ENCODE results near the gene WDR18. TPM values are rescaled to one million over a fixed set of nuclear protein-coding genes. Genes with fewer than 3 reads are reported as not detected.

The WDR18 gene
- 94.7 and 101 TPM in 2 replicates for total RNA-seq (2021)
- long read RNA-seq, transcript WDR18-202 (10 exons, 1,608 nt): major isoform, 1,205 of 1,316 reads
- long read RNA-seq, transcript WDR18-204 (9 exons, 1,465 nt): minor isoform, 12 of 1,316 reads
- long read RNA-seq, partial matches to known transcripts: 10 of 1,316 reads
- long read RNA-seq, other reads (novel, unspliced or antisense): 87 of 1,316 reads

- peak within 1 kb of the TSS; percentile 91 for H3K9ac ChIP-seq (ENCODE audit: extremely low read depth, insufficient read length, low read length)
These were observed at the start of gene WDR18 for GRCh38 chr19:984165-984967. Gene WDR18, plus strand, starts transcription at chr19:984345. Its CDS starts 9 bp downstream, at chr19:984354.

More at GRCh38 chr19:984165-984967, at the start of gene WDR18:
- no peaks in the 10 kb centered on the region; the same call in 1 of the 2 replicates for H3K79me2 ChIP-seq (ENCODE audit: insufficient read depth, low read length)
- peak within 1 kb of the TSS; percentile 99 for H3K27ac Mint-ChIP-seq
- no peak within 1 kb of the TSS for H3T11ph ChIP-seq (ENCODE audit: low read length)
- peak within 1 kb of the TSS; percentile 78 for H3K4me2 ChIP-seq (ENCODE audit: insufficient read depth, insufficient read length, low read length)
- H2BK5ac ChIP-seq (ENCODE audit: insufficient read length, low read length): peak within 1 kb of the TSS; percentile 85
- H2BK20ac ChIP-seq (ENCODE audit: low read depth, low read length, poor library complexity, severe bottlenecking): no peak within 1 kb of the TSS
- H4K20me1 ChIP-seq (ENCODE audit: control insufficient read depth, insufficient read depth, insufficient read length): no peaks in the 10 kb centered on the region
- peak within 1 kb of the TSS; percentile 41 for H3K27ac ChIP-seq (ENCODE audit: insufficient read length, low read depth, low read length)
- peak; percentile 89 for DNase-seq
- H3K18ac ChIP-seq (ENCODE audit: insufficient read length, low read depth, low read length): peak within 1 kb of the TSS; percentile 96
- H2BK15ac ChIP-seq (ENCODE audit: low read depth, low read length): peak within 1 kb of the TSS; percentile 98
- no peak within 1 kb of the TSS for H3K23ac ChIP-seq (ENCODE audit: insufficient read length, low read depth, low read length)
- H4K5ac ChIP-seq (ENCODE audit: insufficient read length, low read depth, low read length): peak within 1 kb of the TSS; percentile 26
- H2BK120ac ChIP-seq (ENCODE audit: low read depth, low read length, poor library complexity, severe bottlenecking): peak within 1 kb of the TSS; percentile 99
- H4K91ac ChIP-seq (ENCODE audit: insufficient read length, low read depth, low read length): peak within 1 kb of the TSS; percentile 27
- H4K8ac ChIP-seq (replicated peaks; ENCODE audit: insufficient read length, low read depth, low read length): no peak within 1 kb of the TSS
- no peak within 1 kb of the TSS for H2AFZ ChIP-seq (ENCODE audit: low read length)
- H2AK5ac ChIP-seq (ENCODE audit: insufficient read length, low read length): no peak within 1 kb of the TSS
- H3K27me3 Mint-ChIP-seq (ENCODE audit: low read depth): peaks cover 2% of the 10 kb centered on the region; the same call in 1 of the 2 replicates
- peak within 1 kb of the TSS; percentile 99 for H3K14ac ChIP-seq (ENCODE audit: insufficient read depth, low read length)
- no peak within 1 kb of the TSS; the same call in 1 of the 2 replicates for H3K4ac ChIP-seq (ENCODE audit: low read depth, low read length)
- H3K4me1 Mint-ChIP-seq: peaks cover 7 to 23% of the 10 kb centered on the region in 2 experiments
- H3K4me1 ChIP-seq (ENCODE audit: insufficient read depth, low read length): no peaks in the 10 kb centered on the region
- H3K4me3 Mint-ChIP-seq: peak within 1 kb of the TSS; percentile 96
- H3K9me3 Mint-ChIP-seq: no peaks in the 10 kb centered on the region
- TF ChIP-seq CTCF (conservative IDR thresholded peaks at IDR 0.05): no peak
- WGBS (ENCODE audit: extremely low coverage, insufficient read length, low lambda C conversion rate): no CpG with 5 or more reads among the region's 78 CpGs
- peaks cover 10 to 28% (median 27%) of the 10 kb centered on the region in 3 experiments; a peak in 6 of 7 replicates for H3K36me3 Mint-ChIP-seq (ENCODE audit: insufficient read depth in 1 of 3, low read depth in 3 of 3)
- no peak within 1 kb of the TSS for H3K56ac ChIP-seq (ENCODE audit: insufficient read length, low read depth, low read length)
- H3K23me2 ChIP-seq (ENCODE audit: insufficient read length, low read depth, low read length, poor library complexity, severe bottlenecking): peaks cover 7% of the 10 kb centered on the region
- H3K79me1 ChIP-seq (ENCODE audit: insufficient read depth, low read depth, low read length, poor library complexity, severe bottlenecking): no peaks in the 10 kb centered on the region
- H3K27me3 ChIP-seq (ENCODE audit: insufficient read depth, low read length): no peaks in the 10 kb centered on the region
- no peaks in the 10 kb centered on the region for H3K9me3 ChIP-seq (ENCODE audit: control insufficient read depth, low read depth, low read length)
- H2BK12ac ChIP-seq (ENCODE audit: insufficient read length, low read depth, low read length): peak within 1 kb of the TSS; percentile 89

Data from H9 (cell line).